CD14-positive monocyte (primary cell): ENCODE measurements around the gene GPS1. TPM values are rescaled to one million over a fixed set of nuclear protein-coding genes. Genes with fewer than 3 reads are reported as not detected.

Experiments
- DNase-seq, 3 donors: peaks; one replicate each; pipeline ENCODE4 v3.0.0-alpha.2; 2011 to 2022
- H2AFZ ChIP-seq: 2 replicates; pipeline ENCODE4 v1.6.0; 2012; ENCODE audit warnings: mild to moderate bottlenecking, low read depth, low read length, inconsistent platforms; ENCODE audit not compliant: insufficient read depth, poor library complexity, severe bottlenecking
- H3K27ac ChIP-seq, 2 donors: 1 replicate in 1 of 2; 2 replicates in 1 of 2; pipeline ENCODE4 v1.5.1; 2012 to 2013; ENCODE audit warnings: low read length in 2 of 2, control low read depth in 1 of 2, inconsistent platforms in 1 of 2, low read depth in 1 of 2, mild to moderate bottlenecking in 1 of 2
- H3K27me3 ChIP-seq, 2 donors: one replicate each; pipeline versions ENCODE4 v1.6.0 to v1.6.1; 2011 to 2013; ENCODE audit warnings: low read length in 2 of 2; ENCODE audit not compliant: control insufficient read depth in 2 of 2, insufficient read depth in 2 of 2
- H3K36me3 ChIP-seq, 2 donors: replicated peaks in 1 of 2; 1 replicate in 1 of 2; 2 replicates in 1 of 2; pipeline versions ENCODE4 v1.5.1 to v1.6.1; 2012 to 2013; ENCODE audit warnings: low read length in 2 of 2, control low read depth in 1 of 2, inconsistent platforms in 1 of 2, mild to moderate bottlenecking in 1 of 2; ENCODE audit not compliant: insufficient read depth in 2 of 2, control insufficient read depth in 1 of 2
- H3K4me1 ChIP-seq, 2 donors: 1 replicate in 1 of 2; 2 replicates in 1 of 2; pipeline versions ENCODE4 v1.5.1 to v1.6.1; 2012 to 2013; ENCODE audit warnings: low read length in 2 of 2, control low read depth in 1 of 2, inconsistent platforms in 1 of 2, mild to moderate bottlenecking in 1 of 2, moderate library complexity in 1 of 2; ENCODE audit not compliant: insufficient read depth in 2 of 2, control insufficient read depth in 1 of 2
- H3K4me2 ChIP-seq: replicated peaks from 2 replicates; pipeline ENCODE3; 2012; ENCODE audit warnings: low read length, moderate library complexity, mild to moderate bottlenecking; ENCODE audit not compliant: poor library complexity, severe bottlenecking; ENCODE audit errors: extremely low read depth
- H3K4me3 ChIP-seq, 3 experiments: fragments of 200-600 bp in 1 of 3; sonication (generic) in 1 of 3; replicated peaks in 1 of 3; 1 replicate in 2 of 3; 2 replicates in 1 of 3; pipeline ENCODE4 v1.5.1; 2011 to 2013; ENCODE audit warnings: low read length in 3 of 3, mild to moderate bottlenecking in 3 of 3, control low read depth in 2 of 3, low read depth in 2 of 3, inconsistent platforms in 1 of 3, moderate library complexity in 1 of 3
- H3K79me2 ChIP-seq: 2 replicates; pipeline ENCODE4 v1.6.0; 2012; ENCODE audit warnings: mild to moderate bottlenecking, control low read depth, inconsistent platforms, low read length, moderate library complexity; ENCODE audit not compliant: insufficient read depth
- H3K9ac ChIP-seq: 2 replicates; pipeline ENCODE4 v1.6.0; 2017; ENCODE audit warnings: low read length, mild to moderate bottlenecking; ENCODE audit not compliant: insufficient read depth, poor library complexity, severe bottlenecking
- H3K9me3 ChIP-seq, 2 donors: replicated peaks in 1 of 2; 1 replicate in 1 of 2; 2 replicates in 1 of 2; pipeline versions ENCODE4 v1.5.1 to v1.6.1; 2012 to 2013; ENCODE audit warnings: low read length in 2 of 2, control low read depth in 1 of 2; ENCODE audit not compliant: control insufficient read depth in 1 of 2, insufficient read depth in 1 of 2
- H4K20me1 ChIP-seq: 2 replicates; pipeline ENCODE4 v1.6.0; 2012; ENCODE audit warnings: mild to moderate bottlenecking, low read length, control low read depth, moderate library complexity; ENCODE audit not compliant: insufficient read depth
- H3K27ac Mint-ChIP-seq, 7 donors: one replicate each; pipeline ENCODE4 v1.8.0; 2020; ENCODE audit warnings: mild to moderate bottlenecking in 7 of 7, mixed read lengths in 7 of 7, moderate library complexity in 6 of 7, inconsistent platforms in 2 of 7
- H3K27me3 Mint-ChIP-seq, 3 donors: one replicate each; pipeline ENCODE4 v1.8.0; 2021 to 2022; ENCODE audit warnings: low read depth in 3 of 3, mild to moderate bottlenecking in 3 of 3, mixed read lengths in 3 of 3, moderate library complexity in 3 of 3, inconsistent platforms in 1 of 3
- H3K36me3 Mint-ChIP-seq, 2 donors: one replicate each; pipeline ENCODE4 v1.8.0; 2020; ENCODE audit warnings: mixed read lengths in 2 of 2, inconsistent platforms in 1 of 2, mild to moderate bottlenecking in 1 of 2
- H3K4me1 Mint-ChIP-seq: one replicate; pipeline ENCODE4 v1.8.0; 2020; ENCODE audit warnings: mild to moderate bottlenecking, mixed read lengths
- H3K4me3 Mint-ChIP-seq, 2 donors: one replicate each; pipeline ENCODE4 v1.8.0; 2020; ENCODE audit warnings: mild to moderate bottlenecking in 2 of 2, mixed read lengths in 2 of 2, moderate library complexity in 1 of 2
- H3K9me3 Mint-ChIP-seq, 7 donors: one replicate each; pipeline ENCODE4 v1.8.0; 2020 to 2022; ENCODE audit warnings: mixed read lengths in 7 of 7, mild to moderate bottlenecking in 6 of 7, moderate library complexity in 6 of 7, inconsistent platforms in 2 of 7
- WGBS: methylation state at CpG from one replicate; pipeline ENCODE4 v1.1.5; 2013; ENCODE audit warnings: missing lambda C conversion rate; ENCODE audit not compliant: insufficient coverage; 5-methylcytosine and 5-hydroxymethylcytosine counted together
- intact Hi-C, 2 donors: fragments of 100-400 bp; cut with micrococcal nuclease; formaldehyde crosslinking; loops; one replicate each; pipeline versions ENCODE4 v1.15.0 to v1.15.1; 2023
- polyA plus RNA-seq, 3 donors: library from polyadenylated mRNA; depleted of rRNA in 1 of 3; unstranded in 2 of 3; stranded (reverse) in 1 of 3; fragments of 300-500 nt in 2 of 3; fragments of >200 nt in 1 of 3; fragmentation: Illumina TruSeq in 2 of 3; gene quantifications; 1 replicate in 2 of 3; 2 replicates in 1 of 3; pipeline ENCODE4 v1.2.3, GENCODE V29; 2012 to 2021
- TF ChIP-seq, protein P1 (sequence below): fragments of 200-600 bp; IDR thresholded peaks from one replicate; pipeline ENCODE4 v1.8.0; 2022; ENCODE audit warnings: antibody characterized with exemption, mild to moderate bottlenecking

GPS1 gene
- polyA plus RNA-seq, 3 donors = 101 to 130 (median 110) TPM

DNA sequence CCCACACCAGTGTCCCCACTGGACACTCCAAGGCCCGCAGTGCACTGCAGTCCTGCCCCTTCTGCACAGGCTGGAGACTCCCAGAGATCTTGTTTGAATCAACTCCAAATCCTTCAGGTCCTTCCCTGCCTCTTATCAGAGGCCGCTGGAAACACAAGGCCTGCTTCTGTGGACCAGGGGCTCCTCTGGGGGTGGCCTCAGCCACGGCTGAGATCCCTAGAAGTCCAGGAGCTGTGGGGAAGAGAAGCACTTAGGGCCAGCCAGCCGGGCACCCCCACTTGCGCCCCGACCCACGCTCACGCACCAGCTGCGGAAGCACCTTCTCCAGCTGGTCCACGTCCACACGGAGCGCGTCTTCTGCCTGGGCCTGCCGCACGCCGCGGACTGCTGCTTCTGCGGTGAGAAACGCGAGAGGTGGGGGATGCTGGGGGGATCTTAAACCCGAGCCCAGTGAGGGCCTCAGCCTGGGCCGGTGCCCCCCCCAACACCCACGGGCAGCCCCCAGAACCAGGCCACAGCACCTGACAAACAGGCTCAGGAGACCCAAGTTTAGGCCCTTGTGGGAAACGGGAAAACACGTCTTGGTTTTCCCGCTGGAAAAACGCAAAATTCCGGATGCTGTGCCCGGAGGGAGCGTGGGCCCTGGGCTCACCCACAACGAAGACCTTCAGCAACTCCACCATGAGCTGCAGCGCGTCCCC is 32.6 kb upstream of the GPS1 start:
- intact Hi-C loops = no loop called here
- Histone ChIP-seq H2AFZ (no peak overlapping the region), H3K9me3 (no peaks in the 10 kb centered on the region), H3K4me1 (peaks cover 23 to 27% of the 10 kb centered on the region in 2 donors), H3K36me3 (peaks cover 5 to 17% of the 10 kb centered on the region in 2 donors), H3K4me3 (no peak overlapping the region), H3K4me2 (no peak overlapping the region), H3K27ac (no peak overlapping the region), H3K79me2 (peaks cover 31% of the 10 kb centered on the region), H4K20me1 (peaks cover 32% of the 10 kb centered on the region), H3K9ac (no peak overlapping the region), H3K27me3 (no peaks in the 10 kb centered on the region)
- WGBS = 96% methylated on average over 22 of the region's 33 CpGs
- TF ChIP-seq, protein P1, sequence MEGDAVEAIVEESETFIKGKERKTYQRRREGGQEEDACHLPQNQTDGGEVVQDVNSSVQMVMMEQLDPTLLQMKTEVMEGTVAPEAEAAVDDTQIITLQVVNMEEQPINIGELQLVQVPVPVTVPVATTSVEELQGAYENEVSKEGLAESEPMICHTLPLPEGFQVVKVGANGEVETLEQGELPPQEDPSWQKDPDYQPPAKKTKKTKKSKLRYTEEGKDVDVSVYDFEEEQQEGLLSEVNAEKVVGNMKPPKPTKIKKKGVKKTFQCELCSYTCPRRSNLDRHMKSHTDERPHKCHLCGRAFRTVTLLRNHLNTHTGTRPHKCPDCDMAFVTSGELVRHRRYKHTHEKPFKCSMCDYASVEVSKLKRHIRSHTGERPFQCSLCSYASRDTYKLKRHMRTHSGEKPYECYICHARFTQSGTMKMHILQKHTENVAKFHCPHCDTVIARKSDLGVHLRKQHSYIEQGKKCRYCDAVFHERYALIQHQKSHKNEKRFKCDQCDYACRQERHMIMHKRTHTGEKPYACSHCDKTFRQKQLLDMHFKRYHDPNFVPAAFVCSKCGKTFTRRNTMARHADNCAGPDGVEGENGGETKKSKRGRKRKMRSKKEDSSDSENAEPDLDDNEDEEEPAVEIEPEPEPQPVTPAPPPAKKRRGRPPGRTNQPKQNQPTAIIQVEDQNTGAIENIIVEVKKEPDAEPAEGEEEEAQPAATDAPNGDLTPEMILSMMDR = no peak
- no peak overlapping the region for H3K4me3 Mint-ChIP-seq
- H3K4me1 Mint-ChIP-seq = peaks cover 21% of the 10 kb centered on the region
- peaks cover 6 to 15% of the 10 kb centered on the region in 2 donors for H3K36me3 Mint-ChIP-seq
- no peaks in the 10 kb centered on the region for H3K9me3 Mint-ChIP-seq
- no peak for DNase-seq
- no peak overlapping the region for H3K27ac Mint-ChIP-seq
- peaks cover 0 to 1% (median 0%) of the 10 kb centered on the region in 3 donors for H3K27me3 Mint-ChIP-seq

DNA sequence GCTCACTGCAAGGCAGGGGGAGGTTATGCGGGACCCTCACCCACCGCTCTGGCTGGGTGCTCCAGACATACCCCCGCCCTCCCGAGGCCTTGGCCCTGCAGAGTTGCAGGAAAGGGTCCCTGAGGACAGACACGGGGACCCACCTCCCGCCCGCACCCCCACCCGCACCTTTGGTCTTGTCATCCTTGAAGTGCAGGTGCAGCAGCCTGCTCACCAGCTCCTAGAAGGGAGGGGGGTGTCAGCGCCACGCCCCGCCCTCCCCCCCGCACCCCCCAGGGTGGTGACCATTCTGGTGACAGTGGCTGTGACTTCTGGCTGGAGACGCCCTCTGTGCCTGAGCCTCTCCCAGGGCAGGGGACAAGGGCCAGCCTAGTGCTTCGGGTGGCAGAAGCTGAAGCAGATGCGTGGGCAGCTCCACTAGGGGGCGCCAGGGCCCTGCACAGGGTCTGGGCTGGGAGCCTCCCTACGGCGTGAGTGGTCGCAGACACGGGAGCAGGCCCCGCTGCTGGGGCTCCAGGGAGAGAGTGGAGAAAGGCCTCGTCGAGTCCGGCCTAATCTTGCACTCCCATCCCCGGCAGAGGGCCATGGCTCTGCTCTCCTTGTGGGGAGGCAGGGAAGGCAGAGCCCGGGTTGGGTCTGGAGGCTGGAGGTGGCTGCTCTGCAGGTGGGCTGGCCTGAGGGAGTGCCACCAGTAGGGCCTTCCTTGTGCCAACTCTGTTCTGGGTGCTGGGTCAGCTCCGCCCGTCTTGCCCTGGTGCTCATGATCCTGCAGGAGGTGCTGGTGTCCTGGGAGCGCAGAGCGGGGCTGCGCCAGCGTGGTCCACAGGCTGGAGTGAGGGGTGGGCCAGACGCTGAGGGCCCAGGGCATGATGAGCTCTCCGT is 31.8 kb upstream of the GPS1 start:
- peaks cover 5 to 17% of the 10 kb centered on the region in 2 donors for H3K36me3 ChIP-seq
- H3K9me3 Mint-ChIP-seq = no peaks in the 10 kb centered on the region

More for the DNA sequence above, 31.8 kb upstream of the GPS1 start:
- Histone ChIP-seq H3K27ac (no peak overlapping the region), H3K4me3 (no peak overlapping the region), H3K27me3 (no peaks in the 10 kb centered on the region), H3K4me2 (no peak overlapping the region), H4K20me1 (peaks cover 32% of the 10 kb centered on the region), H3K79me2 (peaks cover 34% of the 10 kb centered on the region), H2AFZ (no peak overlapping the region), H3K9me3 (no peaks in the 10 kb centered on the region), H3K9ac (no peak overlapping the region), H3K4me1 (peaks cover 26 to 32% of the 10 kb centered on the region in 2 donors)
- 75% methylated on average over 27 of the region's 34 CpGs for WGBS
- no peak overlapping the region for H3K27ac Mint-ChIP-seq
- peak; percentile 45 to 60 (median 55) for DNase-seq
- peaks cover 24% of the 10 kb centered on the region for H3K4me1 Mint-ChIP-seq
- intact Hi-C loops = loop anchor here in 1 of 2 donors (5.0 to 10.0 kb wide), 2 partner anchors 43 to 305 kb away; partner anchors contain the start of gene ASPSCR1
- H3K36me3 Mint-ChIP-seq = peaks cover 6 to 15% of the 10 kb centered on the region in 2 donors
- peaks cover 0 to 1% (median 0%) of the 10 kb centered on the region in 3 donors for H3K27me3 Mint-ChIP-seq
- H3K4me3 Mint-ChIP-seq = no peak overlapping the region
- TF ChIP-seq, protein P1 = peak; percentile 82
